Sciatic nerve (tissue), 2 donors: ENCODE results near the gene FRK. TPM values are rescaled to one million over a fixed set of nuclear protein-coding genes. Genes with fewer than 3 reads are reported as not detected.
A peak's percentile ranks its signal among the peaks of the same experiment; 100 is the strongest.

ENCODE experiments used
- ATAC-seq: fragments of 200-7000 bp; cut with Tn5 transposase; one replicate; pipeline ENCODE4 v1.9.1; 2020; ENCODE audit warnings: mild to moderate bottlenecking, moderate library complexity
- DNase-seq: peaks from one replicate; pipeline ENCODE4 v3.0.0-alpha.2; 2020; ENCODE audit warnings: low spot score
- intact Hi-C: fragments of 100-400 bp; cut with DNase I; formaldehyde crosslinking; loops from one replicate; pipeline ENCODE4 v1.14.2; 2022
- total RNA-seq: library from RNA; stranded (reverse); fragmentation: NEBNext Ultra II Directional; extraction: Animal tissue kit (Norgen Biotek cat#: 25700); gene quantifications from one replicate; pipeline ENCODE4 v1.2.1, GENCODE V29; 2021
- donor health status: DM: no; HTN: no; CAD: no.
- donor health status: DM: no; HTN: no; CAD: no.

FRK gene
- total RNA-seq, 1 donor from 2014 or later: 0.85 TPM

- intact Hi-C loops: no loop called here
- no peak for ATAC-seq
- no peak for DNase-seq
These were observed 44.7 kb downstream of the FRK start for GRCh38 chr6:116015983-116016382.

- intact Hi-C loops: no loop called here
- DNase-seq (no peak), ATAC-seq (no peak)
These were observed 45.1 kb downstream of the FRK start for GRCh38 chr6:116015561-116015960.

- no peak for DNase-seq
- intact Hi-C loops: no loop called here
- no peak for ATAC-seq
These were observed 47.7 kb downstream of the FRK start for GRCh38 chr6:116012951-116013350.

GRCh38 chr6:116012471-116012949 lies 48.2 kb downstream of the FRK start:
- intact Hi-C loops: no loop called here
- DNase-seq: no peak
- ATAC-seq: no peak

- ATAC-seq (no peak), DNase-seq (no peak)
- intact Hi-C loops: no loop called here
These were observed 49.2 kb downstream of the FRK start for GRCh38 chr6:116011520-116011919.

GRCh38 chr6:116010790-116011401 lies 49.8 kb downstream of the FRK start:
- intact Hi-C loops: no loop called here
- peak; percentile 70 for DNase-seq
- peak; percentile 73 for ATAC-seq

- no peak for ATAC-seq
- intact Hi-C loops: no loop called here
- no peak for DNase-seq
These were observed 50.3 kb downstream of the FRK start for GRCh38 chr6:116010386-116010785.

GRCh38 chr6:116008470-116009243 lies 52.0 kb downstream of the FRK start:
- ATAC-seq: peak; percentile 45
- DNase-seq: no peak
- intact Hi-C loops: no loop called here

GRCh38 chr6:116004841-116005815 lies 55.6 kb downstream of the FRK start:
- no peak for DNase-seq
- intact Hi-C loops: no loop called here
- ATAC-seq: no peak

- intact Hi-C loops: no loop called here
- DNase-seq (no peak), ATAC-seq (no peak)
These were observed 57.0 kb downstream of the FRK start for GRCh38 chr6:116003668-116004067.

GRCh38 chr6:116002756-116003155 lies 57.9 kb downstream of the FRK start:
- no peak for DNase-seq
- intact Hi-C loops: no loop called here
- no peak for ATAC-seq

GRCh38 chr6:115999235-115999634 lies 61.5 kb downstream of the FRK start:
- intact Hi-C loops: no loop called here
- ATAC-seq (no peak), DNase-seq (no peak)

GRCh38 chr6:115997990-115998585 lies 62.6 kb downstream of the FRK start:
- intact Hi-C loops: no loop called here
- DNase-seq: no peak
- ATAC-seq: no peak

GRCh38 chr6:115986026-115986425 lies 74.7 kb downstream of the FRK start:
- ATAC-seq: no peak
- DNase-seq: no peak
- intact Hi-C loops: no loop called here

GRCh38 chr6:115984809-115985208 lies 75.9 kb downstream of the FRK start:
- intact Hi-C loops: no loop called here
- DNase-seq (no peak), ATAC-seq (no peak)

GRCh38 chr6:115983998-115984397 lies 76.7 kb downstream of the FRK start:
- DNase-seq (no peak), ATAC-seq (no peak)
- intact Hi-C loops: no loop called here

- no peak for ATAC-seq
- no peak for DNase-seq
- intact Hi-C loops: no loop called here
These were observed 78.2 kb downstream of the FRK start for GRCh38 chr6:115982453-115982852.

GRCh38 chr6:115977220-115977619 lies 83.5 kb downstream of the FRK start:
- DNase-seq (no peak), ATAC-seq (no peak)
- intact Hi-C loops: no loop called here

- ATAC-seq (no peak), DNase-seq (no peak)
- intact Hi-C loops: no loop called here
These were observed 84.3 kb downstream of the FRK start for GRCh38 chr6:115976321-115976870.
